ENCODE data around the gene ESYT2. TPM values are rescaled to one million over a fixed set of nuclear protein-coding genes. Genes with fewer than 3 reads are reported as not detected.
"Not testable (repeated sequence)": the region's sequence is repeated elsewhere in the genome, so short reads cannot be mapped to it uniquely, and the experiment has no call there.

Gene ESYT2, protein sequence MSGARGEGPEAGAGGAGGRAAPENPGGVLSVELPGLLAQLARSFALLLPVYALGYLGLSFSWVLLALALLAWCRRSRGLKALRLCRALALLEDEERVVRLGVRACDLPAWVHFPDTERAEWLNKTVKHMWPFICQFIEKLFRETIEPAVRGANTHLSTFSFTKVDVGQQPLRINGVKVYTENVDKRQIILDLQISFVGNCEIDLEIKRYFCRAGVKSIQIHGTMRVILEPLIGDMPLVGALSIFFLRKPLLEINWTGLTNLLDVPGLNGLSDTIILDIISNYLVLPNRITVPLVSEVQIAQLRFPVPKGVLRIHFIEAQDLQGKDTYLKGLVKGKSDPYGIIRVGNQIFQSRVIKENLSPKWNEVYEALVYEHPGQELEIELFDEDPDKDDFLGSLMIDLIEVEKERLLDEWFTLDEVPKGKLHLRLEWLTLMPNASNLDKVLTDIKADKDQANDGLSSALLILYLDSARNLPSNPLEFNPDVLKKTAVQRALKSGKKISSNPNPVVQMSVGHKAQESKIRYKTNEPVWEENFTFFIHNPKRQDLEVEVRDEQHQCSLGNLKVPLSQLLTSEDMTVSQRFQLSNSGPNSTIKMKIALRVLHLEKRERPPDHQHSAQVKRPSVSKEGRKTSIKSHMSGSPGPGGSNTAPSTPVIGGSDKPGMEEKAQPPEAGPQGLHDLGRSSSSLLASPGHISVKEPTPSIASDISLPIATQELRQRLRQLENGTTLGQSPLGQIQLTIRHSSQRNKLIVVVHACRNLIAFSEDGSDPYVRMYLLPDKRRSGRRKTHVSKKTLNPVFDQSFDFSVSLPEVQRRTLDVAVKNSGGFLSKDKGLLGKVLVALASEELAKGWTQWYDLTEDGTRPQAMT
- polyA plus RNA-seq (2013) = 137 TPM

DNA sequence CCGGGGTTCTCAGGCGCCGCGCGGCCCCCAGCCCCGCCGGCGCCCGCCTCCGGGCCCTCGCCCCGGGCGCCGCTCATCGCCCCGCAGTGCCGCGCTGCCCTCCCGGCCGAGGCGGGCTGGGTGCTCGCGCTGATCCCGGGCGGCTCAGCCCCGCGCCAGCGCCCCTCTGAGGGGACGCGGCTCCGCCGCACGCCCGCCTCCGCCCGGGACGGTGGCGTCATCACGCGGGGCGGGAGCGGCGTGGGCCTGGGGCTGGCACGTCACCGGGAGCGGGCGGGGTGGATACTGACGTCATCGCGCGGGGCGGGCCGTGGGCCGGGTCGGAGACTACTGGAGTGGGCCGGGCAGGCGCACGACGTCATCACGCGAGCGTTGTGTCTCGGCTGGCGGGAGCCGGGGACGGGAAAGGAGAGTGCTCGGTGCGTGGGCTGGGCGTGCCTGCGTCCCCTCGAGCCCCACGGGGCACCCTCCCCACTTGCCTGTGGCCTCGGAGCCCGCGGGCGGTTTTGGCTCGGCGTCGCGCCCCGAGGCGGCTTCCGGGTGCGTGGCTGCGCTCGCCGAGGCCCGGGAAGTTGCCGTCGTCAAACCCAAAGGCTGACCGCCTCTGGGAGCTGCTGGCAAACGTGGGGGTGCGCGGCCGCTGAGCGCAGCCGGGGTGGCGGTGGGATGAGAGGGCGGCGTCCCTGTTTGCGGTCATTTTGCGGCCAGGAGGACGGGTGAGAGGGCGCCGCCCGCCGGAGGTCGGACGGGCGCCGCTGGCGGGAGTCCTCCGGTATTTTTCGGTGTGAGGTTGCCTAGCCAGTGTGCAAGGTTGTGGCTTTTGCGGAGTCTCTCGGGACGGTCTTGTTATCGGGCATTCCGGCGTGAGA, at the start of gene ESYT2:
ESYT2 (minus strand) TSS at position 168 of the 869 bp plus-strand sequence; CDS start at position 77, 91 bp downstream.
- CTCF ChIA-PET = interaction anchor here (1.2 to 3.8 kb wide), 7 partner anchors 10 to 55 kb away, joined by 3 to 12 read pairs (median 4); no protein-coding TSS in a partner anchor
- Histone ChIP-seq H3K4me3 (ENCODE audit: control insufficient read depth in 1 of 7, extremely low read depth in 1 of 7, insufficient read depth in 4 of 7, low read depth in 2 of 7, low read length in 6 of 7) (peak within 1 kb of the TSS; percentile 65 to 92 (median 89)), H3K36me3 (ENCODE audit: control insufficient read depth in 4 of 4, insufficient read depth in 4 of 4, low read length in 3 of 4) (peaks cover 0 to 7% (median 0%) of the 10 kb centered on the region in 4 experiments), H3K9me3 (ENCODE audit: control extremely low read depth in 1 of 5, control insufficient read depth in 4 of 5, insufficient read depth in 2 of 5, low read depth in 1 of 5, low read length in 4 of 5) (no peaks in the 10 kb centered on the region), H3K27me3 (replicated peaks in 2 of 5; ENCODE audit: control insufficient read depth in 4 of 5, insufficient read depth in 5 of 5, low read length in 4 of 5) (no peaks in the 10 kb centered on the region), H3K4me1 (ENCODE audit: control extremely low read depth in 1 of 4, control insufficient read depth in 4 of 4, insufficient read depth in 4 of 4, low read length in 3 of 4) (peaks cover 23 to 47% (median 38%) of the 10 kb centered on the region in 4 experiments), H3K27ac (ENCODE audit: insufficient read depth in 1 of 2, low read depth in 1 of 2, low read length in 2 of 2, poor library complexity in 1 of 2, severe bottlenecking in 2 of 2) (peak within 1 kb of the TSS; percentile 85 to 93)
- POLR2A ChIA-PET = interaction anchor here (1.0 to 1.3 kb wide), 3 partner anchors 11 to 147 kb away, joined by 3 to 4 read pairs (median 3); no protein-coding TSS in a partner anchor
- WGBS (ENCODE audit: insufficient coverage) = 0% methylated on average over 94 of the region's 120 CpGs
- peak; percentile 96 to 98 (median 98) for DNase-seq

DNA sequence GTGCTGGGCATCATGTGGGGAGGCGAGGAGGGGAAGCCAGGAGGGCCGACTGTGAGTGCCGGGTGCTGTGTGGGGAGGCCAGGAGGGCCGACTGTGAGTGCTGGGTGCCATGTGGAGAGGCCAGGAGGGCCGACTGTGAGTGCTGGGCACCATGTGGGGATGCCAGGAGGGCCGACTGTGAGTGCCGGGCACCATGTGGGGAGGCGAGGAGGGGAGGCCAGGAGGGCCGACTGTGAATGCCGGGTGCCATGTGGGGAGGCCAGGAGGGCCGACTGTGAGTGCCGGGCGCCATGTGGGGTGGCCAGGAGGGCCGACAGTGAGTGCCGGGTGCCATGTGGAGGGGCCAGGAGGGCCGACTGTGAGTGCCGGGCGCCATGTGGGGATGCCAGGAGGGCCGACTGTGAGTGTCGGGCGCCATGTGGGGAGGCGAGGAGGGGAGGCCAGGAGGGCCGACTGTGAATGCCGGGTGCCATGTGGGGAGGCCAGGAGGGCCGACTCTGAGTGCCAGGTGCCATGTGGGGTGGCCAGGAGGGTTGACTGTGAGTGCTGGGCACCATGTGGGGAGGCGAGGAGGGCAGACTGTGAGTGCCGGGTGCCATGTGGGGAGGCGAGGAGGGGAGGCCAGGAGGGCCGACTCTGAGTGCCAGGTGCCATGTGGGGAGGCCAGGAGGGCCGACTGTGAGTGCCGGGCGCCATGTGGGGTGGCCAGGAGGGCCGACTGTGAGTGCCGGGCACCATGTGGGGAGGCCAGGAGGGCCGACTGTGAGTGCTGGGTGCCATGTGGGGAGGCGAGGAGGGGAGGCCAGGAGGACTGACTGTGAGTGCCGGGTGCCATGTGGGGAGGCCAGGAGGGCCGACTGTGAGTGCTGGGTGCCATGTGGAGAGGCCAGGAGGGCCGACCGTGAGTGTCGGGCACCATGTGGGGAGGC, 49.1 kb upstream of the ESYT2 start:
- DNase-seq; H3K4me1 ChIP-seq (ENCODE audit: control extremely low read depth in 1 of 4, control insufficient read depth in 4 of 4, insufficient read depth in 4 of 4, low read length in 3 of 4); POLR2A ChIA-PET; CTCF ChIA-PET; H3K9me3 ChIP-seq (ENCODE audit: control extremely low read depth in 1 of 5, control insufficient read depth in 4 of 5, insufficient read depth in 2 of 5, low read depth in 1 of 5, low read length in 4 of 5); H3K27me3 ChIP-seq (replicated peaks in 2 of 5; ENCODE audit: control insufficient read depth in 4 of 5, insufficient read depth in 5 of 5, low read length in 4 of 5); H3K4me3 ChIP-seq (ENCODE audit: control insufficient read depth in 1 of 7, extremely low read depth in 1 of 7, insufficient read depth in 4 of 7, low read depth in 2 of 7, low read length in 6 of 7); H3K27ac ChIP-seq (ENCODE audit: insufficient read depth in 1 of 2, low read depth in 1 of 2, low read length in 2 of 2, poor library complexity in 1 of 2, severe bottlenecking in 2 of 2): not testable (repeated sequence)
- peaks cover 4 to 66% (median 34%) of the 10 kb centered on the region in 4 experiments for H3K36me3 ChIP-seq (ENCODE audit: control insufficient read depth in 4 of 4, insufficient read depth in 4 of 4, low read length in 3 of 4)
- 95% methylated on average over 40 of the region's 41 CpGs for WGBS (ENCODE audit: insufficient coverage)

DNA sequence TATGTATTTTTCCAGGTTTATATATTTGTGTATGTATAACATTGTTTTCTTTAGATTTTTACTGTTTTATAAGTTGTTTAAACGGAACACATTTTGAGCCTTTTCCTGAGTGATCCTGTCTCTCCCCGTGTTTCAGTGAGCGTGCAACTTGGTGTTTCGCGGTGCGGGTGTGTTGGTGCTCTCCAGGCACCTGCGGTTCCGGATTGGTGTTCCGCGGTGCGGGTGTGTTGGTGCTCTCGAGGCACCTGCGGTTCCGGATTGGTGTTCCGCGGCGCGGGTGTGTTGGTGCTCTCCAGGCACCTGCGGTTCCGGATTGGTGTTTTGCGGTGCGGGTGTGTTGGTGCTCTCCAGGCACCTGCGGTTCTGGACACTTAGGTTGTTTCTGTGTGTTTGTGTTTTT, 47.7 kb upstream of the ESYT2 start:
- DNase-seq = no peak
- Histone ChIP-seq H3K36me3 (ENCODE audit: control insufficient read depth in 4 of 4, insufficient read depth in 4 of 4, low read length in 3 of 4) (peaks cover 4 to 68% (median 32%) of the 10 kb centered on the region in 4 experiments), H3K4me1 (ENCODE audit: control extremely low read depth in 1 of 4, control insufficient read depth in 4 of 4, insufficient read depth in 4 of 4, low read length in 3 of 4) (no peaks in the 10 kb centered on the region), H3K4me3 (ENCODE audit: control insufficient read depth in 1 of 7, extremely low read depth in 1 of 7, insufficient read depth in 4 of 7, low read depth in 2 of 7, low read length in 6 of 7) (no peak overlapping the region), H3K9me3 (ENCODE audit: control extremely low read depth in 1 of 5, control insufficient read depth in 4 of 5, insufficient read depth in 2 of 5, low read depth in 1 of 5, low read length in 4 of 5) (no peaks in the 10 kb centered on the region), H3K27me3 (replicated peaks in 2 of 5; ENCODE audit: control insufficient read depth in 4 of 5, insufficient read depth in 5 of 5, low read length in 4 of 5) (no peaks in the 10 kb centered on the region), H3K27ac (ENCODE audit: insufficient read depth in 1 of 2, low read depth in 1 of 2, low read length in 2 of 2, poor library complexity in 1 of 2, severe bottlenecking in 2 of 2) (no peak overlapping the region)
- ChIA-PET CTCF (no interaction called here), POLR2A (no interaction called here)
- 97% methylated on average over 21 of the region's 23 CpGs for WGBS (ENCODE audit: insufficient coverage)

DNA sequence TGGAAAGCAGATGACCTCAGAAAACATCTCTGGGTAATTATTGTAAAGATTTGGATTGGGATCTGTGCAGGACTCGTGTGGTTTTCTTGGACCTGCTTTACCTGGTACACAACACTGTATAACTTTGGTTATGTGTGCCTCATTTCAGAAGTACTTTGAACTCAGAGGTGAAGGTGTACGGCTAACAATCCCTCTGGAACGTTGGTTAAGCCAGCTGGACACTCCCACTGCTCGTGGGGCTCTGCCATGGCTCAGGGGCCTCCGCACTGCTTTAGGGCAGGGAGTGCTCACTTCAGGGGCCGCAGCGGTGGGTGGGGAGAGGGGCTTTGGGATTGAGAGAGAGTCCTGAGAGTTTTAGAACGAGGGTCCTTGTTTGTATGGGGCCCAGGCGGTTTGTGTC, 40.6 kb upstream of the ESYT2 start:
- peaks cover 2 to 24% (median 5%) of the 10 kb centered on the region in 4 experiments for H3K36me3 ChIP-seq (ENCODE audit: control insufficient read depth in 4 of 4, insufficient read depth in 4 of 4, low read length in 3 of 4)
- 97% methylated on average over 6 of the region's 9 CpGs for WGBS (ENCODE audit: insufficient coverage)
- H3K4me1 ChIP-seq (ENCODE audit: control extremely low read depth in 1 of 4, control insufficient read depth in 4 of 4, insufficient read depth in 4 of 4, low read length in 3 of 4) = peaks cover 0 to 47% (median 44%) of the 10 kb centered on the region in 4 experiments
- H3K27ac ChIP-seq (ENCODE audit: insufficient read depth in 1 of 2, low read depth in 1 of 2, low read length in 2 of 2, poor library complexity in 1 of 2, severe bottlenecking in 2 of 2) = no peak overlapping the region
- ChIA-PET POLR2A (no interaction called here), CTCF (interaction anchor here (2.0 kb wide), 1 partner anchor 14 kb away, joined by 5 read pairs; no protein-coding TSS in a partner anchor)
- H3K4me3 ChIP-seq (ENCODE audit: control insufficient read depth in 1 of 7, extremely low read depth in 1 of 7, insufficient read depth in 4 of 7, low read depth in 2 of 7, low read length in 6 of 7) = no peak overlapping the region
- no peaks in the 10 kb centered on the region for H3K9me3 ChIP-seq (ENCODE audit: control extremely low read depth in 1 of 5, control insufficient read depth in 4 of 5, insufficient read depth in 2 of 5, low read depth in 1 of 5, low read length in 4 of 5)
- H3K27me3 ChIP-seq (replicated peaks in 2 of 5; ENCODE audit: control insufficient read depth in 4 of 5, insufficient read depth in 5 of 5, low read length in 4 of 5) = no peaks in the 10 kb centered on the region
- DNase-seq = no peak

DNA sequence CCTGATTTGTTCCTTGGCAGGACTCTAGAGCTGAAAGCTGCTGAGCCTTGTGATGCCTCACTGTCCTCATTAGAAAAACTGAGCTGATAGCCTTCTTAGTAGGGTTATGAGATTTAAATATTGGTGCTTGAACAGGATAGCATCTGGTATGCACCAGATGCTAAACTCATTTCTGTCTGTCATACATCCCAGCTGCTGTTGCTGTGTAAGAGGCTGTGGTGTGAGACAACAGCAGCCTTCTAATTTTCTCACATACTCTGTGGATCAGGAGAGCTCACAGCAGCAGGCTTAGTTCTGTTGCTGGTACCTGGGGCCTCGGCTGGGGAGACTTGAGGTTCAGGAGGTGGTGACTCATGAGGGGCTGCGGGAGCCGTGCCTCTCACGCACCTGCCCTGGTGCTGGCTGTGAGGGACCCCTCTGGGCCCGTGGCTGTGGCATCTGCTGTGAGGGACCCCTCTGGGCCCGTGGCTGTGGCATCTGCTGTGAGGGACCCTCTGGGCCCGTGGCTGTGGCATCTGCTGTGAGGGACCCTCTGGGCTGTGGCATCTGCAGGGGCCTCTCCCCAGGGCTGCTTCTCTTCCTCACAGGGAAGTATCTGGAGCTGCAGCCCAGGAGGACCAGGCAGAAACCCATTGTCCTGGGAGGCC, 39.6 kb upstream of the ESYT2 start:
- Histone ChIP-seq H3K27me3 (replicated peaks in 2 of 5; ENCODE audit: control insufficient read depth in 4 of 5, insufficient read depth in 5 of 5, low read length in 4 of 5) (no peaks in the 10 kb centered on the region), H3K4me3 (ENCODE audit: control insufficient read depth in 1 of 7, extremely low read depth in 1 of 7, insufficient read depth in 4 of 7, low read depth in 2 of 7, low read length in 6 of 7) (no peak overlapping the region), H3K27ac (ENCODE audit: insufficient read depth in 1 of 2, low read depth in 1 of 2, low read length in 2 of 2, poor library complexity in 1 of 2, severe bottlenecking in 2 of 2) (no peak overlapping the region), H3K9me3 (ENCODE audit: control extremely low read depth in 1 of 5, control insufficient read depth in 4 of 5, insufficient read depth in 2 of 5, low read depth in 1 of 5, low read length in 4 of 5) (no peaks in the 10 kb centered on the region), H3K4me1 (ENCODE audit: control extremely low read depth in 1 of 4, control insufficient read depth in 4 of 4, insufficient read depth in 4 of 4, low read length in 3 of 4) (peaks cover 0 to 57% (median 53%) of the 10 kb centered on the region in 4 experiments), H3K36me3 (ENCODE audit: control insufficient read depth in 4 of 4, insufficient read depth in 4 of 4, low read length in 3 of 4) (peaks cover 0 to 15% (median under 1%) of the 10 kb centered on the region in 4 experiments)
- WGBS (ENCODE audit: insufficient coverage) = 70% methylated on average over 6 of the region's 7 CpGs
- ChIA-PET POLR2A (no interaction called here), CTCF (interaction anchor here (1.2 to 1.8 kb wide), 2 partner anchors 13 to 16 kb away, joined by 3 to 10 read pairs; no protein-coding TSS in a partner anchor)
- DNase-seq = peak in 2 of 3 donors; percentile 64 to 72
